BJ (cell line): ENCODE results near the gene HSPA9. TPM values are rescaled to one million over a fixed set of nuclear protein-coding genes. Genes with fewer than 3 reads are reported as not detected.

Source experiments
- CTCF ChIA-PET: fragments of 350-600 bp; formaldehyde crosslinking; extraction: SDS; loops from one replicate; lab custom pipeline; 2021; ENCODE audit warnings: antibody characterized with exemption, inconsistent platforms; lab: Yijun Ruan, JAX
- POLR2A ChIA-PET: fragments of 300-600 bp; sonication (Branson Sonifier 250); formaldehyde crosslinking; extraction: SDS; loops from one replicate; lab custom pipeline; 2021; ENCODE audit warnings: antibody characterized with exemption; lab: Charles Lee
- DNase-seq: peaks from one replicate; pipeline ENCODE4 v3.0.0-alpha.2; 2011; ENCODE audit warnings: low read depth
- H3K27me3 ChIP-seq: 2 replicates; pipeline ENCODE4 v1.6.0; 2011; ENCODE audit warnings: low read length; ENCODE audit not compliant: control insufficient read depth, insufficient read depth
- H3K36me3 ChIP-seq: 2 replicates; pipeline ENCODE4 v1.5.1; 2011; ENCODE audit warnings: low read length; ENCODE audit not compliant: control insufficient read depth, insufficient read depth
- H3K4me3 ChIP-seq: 2 replicates; pipeline ENCODE4 v1.5.1; 2011; ENCODE audit warnings: low read depth, mild to moderate bottlenecking, control low read depth, low read length
- polyA plus RNA-seq: library from polyadenylated mRNA; depleted of rRNA; stranded (reverse); fragments of >200 nt; gene quantifications from 2 replicates; pipeline ENCODE4 v1.2.3, GENCODE V29; 2011
- TF ChIP-seq, protein P1 (sequence below): IDR thresholded peaks from 2 replicates; pipeline ENCODE4 v1.5.1; 2011; ENCODE audit warnings: low read depth, mild to moderate bottlenecking, control low read depth, inconsistent platforms, low read length, moderate library complexity; ENCODE audit not compliant: insufficient read depth

Gene HSPA9
- polyA plus RNA-seq, 1 experiment = 245 TPM

DNA sequence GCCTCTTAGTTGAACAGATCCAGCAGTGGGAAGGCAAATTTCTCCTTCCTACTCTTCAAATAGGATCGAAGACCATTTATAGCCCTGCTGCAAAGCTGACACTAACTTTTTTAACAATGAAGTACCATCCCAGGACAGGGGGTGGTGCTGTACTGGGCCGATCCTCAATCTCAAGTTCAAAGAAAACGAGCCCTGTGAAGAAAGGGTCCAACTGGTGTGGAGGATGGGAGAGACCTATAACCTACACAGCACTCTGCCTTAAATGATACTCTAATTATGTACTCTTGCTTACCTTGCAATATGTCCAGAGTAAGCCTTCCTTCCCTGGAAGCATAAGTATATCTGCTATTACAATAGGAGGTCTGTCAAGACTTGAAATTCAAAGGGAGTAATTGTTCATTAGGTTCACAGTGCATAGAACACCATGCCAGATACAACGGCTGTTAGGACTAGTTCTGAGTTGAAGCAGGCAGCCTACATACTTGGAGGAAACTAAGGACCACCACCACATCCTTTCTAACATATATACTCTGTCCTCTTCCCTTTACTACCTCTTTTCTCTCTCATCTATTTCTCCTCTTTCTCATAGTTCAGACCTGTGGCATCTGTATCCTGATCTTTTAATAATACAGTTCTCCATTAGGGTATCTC is 38.4 kb downstream of the HSPA9 start:
- TF ChIP-seq, protein P1, sequence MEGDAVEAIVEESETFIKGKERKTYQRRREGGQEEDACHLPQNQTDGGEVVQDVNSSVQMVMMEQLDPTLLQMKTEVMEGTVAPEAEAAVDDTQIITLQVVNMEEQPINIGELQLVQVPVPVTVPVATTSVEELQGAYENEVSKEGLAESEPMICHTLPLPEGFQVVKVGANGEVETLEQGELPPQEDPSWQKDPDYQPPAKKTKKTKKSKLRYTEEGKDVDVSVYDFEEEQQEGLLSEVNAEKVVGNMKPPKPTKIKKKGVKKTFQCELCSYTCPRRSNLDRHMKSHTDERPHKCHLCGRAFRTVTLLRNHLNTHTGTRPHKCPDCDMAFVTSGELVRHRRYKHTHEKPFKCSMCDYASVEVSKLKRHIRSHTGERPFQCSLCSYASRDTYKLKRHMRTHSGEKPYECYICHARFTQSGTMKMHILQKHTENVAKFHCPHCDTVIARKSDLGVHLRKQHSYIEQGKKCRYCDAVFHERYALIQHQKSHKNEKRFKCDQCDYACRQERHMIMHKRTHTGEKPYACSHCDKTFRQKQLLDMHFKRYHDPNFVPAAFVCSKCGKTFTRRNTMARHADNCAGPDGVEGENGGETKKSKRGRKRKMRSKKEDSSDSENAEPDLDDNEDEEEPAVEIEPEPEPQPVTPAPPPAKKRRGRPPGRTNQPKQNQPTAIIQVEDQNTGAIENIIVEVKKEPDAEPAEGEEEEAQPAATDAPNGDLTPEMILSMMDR = peak; percentile 33
- ChIA-PET POLR2A (no interaction called here), CTCF (interaction anchor here (0.8 to 2.0 kb wide), 3 partner anchors 9 to 183 kb away, joined by 3 to 5 read pairs (median 4); no protein-coding TSS in a partner anchor)
- no peak overlapping the region for H3K4me3 ChIP-seq
- H3K36me3 ChIP-seq = no peaks in the 10 kb centered on the region
- DNase-seq = no peak
- H3K27me3 ChIP-seq = no peaks in the 10 kb centered on the region

DNA sequence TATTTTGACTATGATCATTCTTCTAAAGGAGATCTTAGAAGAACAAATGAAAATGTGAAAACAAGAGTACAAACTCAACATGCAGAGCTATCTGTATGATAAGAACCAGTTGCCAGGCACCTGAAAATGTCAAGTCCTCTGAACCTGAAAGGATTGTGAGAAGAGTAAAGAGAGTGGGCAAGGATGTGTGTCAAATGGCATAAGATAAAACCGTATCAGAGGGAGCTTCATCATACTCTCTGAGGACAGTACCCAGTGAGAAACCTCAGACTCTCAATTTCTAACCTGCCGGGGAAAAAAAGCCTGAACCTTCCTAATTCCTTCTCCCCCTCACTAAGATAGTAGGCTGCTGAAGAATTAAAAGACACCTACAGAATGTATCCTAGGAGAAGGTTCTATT is 39.0 kb downstream of the HSPA9 start:
- POLR2A ChIA-PET = no interaction called here
- no peaks in the 10 kb centered on the region for H3K36me3 ChIP-seq
- DNase-seq = no peak
- H3K27me3 ChIP-seq = no peaks in the 10 kb centered on the region
- CTCF ChIA-PET = interaction anchor here (0.7 to 2.0 kb wide), 4 partner anchors 8 to 183 kb away, joined by 3 to 5 read pairs (median 4); no protein-coding TSS in a partner anchor
- TF ChIP-seq, protein P1 = no peak
- H3K4me3 ChIP-seq = no peak overlapping the region

DNA sequence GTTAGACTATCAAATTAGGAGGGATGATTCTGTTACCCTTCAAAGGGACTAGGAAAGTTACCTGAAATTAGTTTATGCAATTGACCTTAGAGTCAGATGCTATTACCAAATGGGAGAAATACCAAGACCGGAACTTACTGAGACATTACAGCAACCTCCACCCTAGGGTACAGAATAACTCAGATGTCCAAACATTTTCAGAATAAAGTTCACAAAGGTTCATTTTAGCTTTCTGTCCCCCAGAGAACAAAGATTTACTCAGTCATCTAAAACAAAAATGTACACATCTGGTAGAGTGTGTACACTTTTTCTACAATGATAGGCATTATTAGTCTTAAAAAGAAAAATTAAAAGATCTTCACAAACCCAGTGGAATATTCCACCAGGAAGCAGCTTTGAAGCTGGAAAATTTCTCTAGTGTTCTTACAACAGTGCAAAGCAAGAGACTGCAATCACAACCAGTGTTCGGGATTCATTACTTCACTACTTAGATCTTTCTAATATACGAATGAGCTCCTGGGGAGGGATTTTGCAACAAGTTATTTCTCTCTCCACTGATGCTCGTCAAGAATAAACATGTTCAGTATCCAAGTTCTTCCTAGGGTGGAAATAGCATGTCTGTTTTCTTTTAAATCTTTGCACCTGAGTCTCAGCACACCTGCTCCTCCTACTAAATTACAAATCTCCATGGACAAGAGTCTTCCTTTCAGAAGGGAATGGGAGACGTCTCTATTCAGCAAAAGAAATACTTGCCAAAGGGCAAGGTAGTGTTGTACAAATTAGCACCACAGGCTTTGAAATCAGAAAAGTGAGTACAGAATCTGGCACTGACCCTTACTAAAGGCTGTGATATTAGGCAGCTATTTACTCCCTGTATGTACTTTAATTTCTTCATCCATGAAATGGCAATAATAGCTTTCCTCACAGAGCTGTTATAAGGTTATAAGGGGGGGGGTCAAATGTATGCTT is 40.9 kb downstream of the HSPA9 start:
- CTCF ChIA-PET = interaction anchor here (0.8 to 1.6 kb wide), 4 partner anchors 9 to 31 kb away, joined by 3 to 6 read pairs (median 3); partner anchors contain the start of gene ETF1
- POLR2A ChIA-PET = no interaction called here
- no peak for DNase-seq
- TF ChIP-seq, protein P1 = no peak
- no peaks in the 10 kb centered on the region for H3K36me3 ChIP-seq
- no peaks in the 10 kb centered on the region for H3K27me3 ChIP-seq
- H3K4me3 ChIP-seq = no peak overlapping the region

DNA sequence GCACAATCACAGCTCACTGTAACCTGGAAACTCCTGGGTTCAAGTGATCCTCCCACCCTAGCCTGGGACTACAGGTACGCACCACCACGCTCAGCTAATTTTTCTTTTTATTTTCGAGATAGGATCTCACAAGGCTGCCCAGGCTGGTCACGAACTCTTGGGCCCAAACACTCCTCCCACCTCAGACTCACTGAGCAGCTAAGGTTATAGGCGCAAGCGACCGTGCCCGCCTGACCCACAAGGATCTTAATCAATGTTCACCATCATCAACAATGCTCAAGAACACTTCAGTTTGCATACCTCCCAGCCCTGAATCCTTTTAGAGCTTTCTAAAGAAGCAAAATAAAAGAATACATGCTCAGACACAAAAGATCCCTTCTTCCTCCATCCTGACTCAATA is 45.4 kb downstream of the HSPA9 start:
- TF ChIP-seq, protein P1 = no peak
- ChIA-PET POLR2A (no interaction called here), CTCF (interaction anchor here (0.6 to 2.5 kb wide), 4 partner anchors 26 to 1235 kb away, joined by 3 to 11 read pairs (median 4); no protein-coding TSS in a partner anchor)
- Histone ChIP-seq H3K36me3 (no peaks in the 10 kb centered on the region), H3K4me3 (no peak overlapping the region), H3K27me3 (no peaks in the 10 kb centered on the region)
- no peak for DNase-seq
